BLaER1 treated with 17β-estradiol and CSF1 and Interleukin-3, amounts not matched to agents 10 nM and 100 nM (cell line): Measurements from ENCODE around the gene ZP1.

Source experiments
- H3K27ac ChIP-seq, 11 experiments: shearing (Covaris generic); formaldehyde crosslinking; 2 replicates each; pipeline ENCODE4 v1.8.1; 2022
- H3K27me3 ChIP-seq, 11 experiments: shearing (Covaris generic); formaldehyde crosslinking; 2 replicates each; pipeline ENCODE4 v1.8.1; 2022
- H3K36me3 ChIP-seq, 11 experiments: shearing (Covaris generic); formaldehyde crosslinking; 2 replicates each; pipeline ENCODE4 v1.8.1; 2022
- H3K4me1 ChIP-seq, 10 experiments: shearing (Covaris generic); formaldehyde crosslinking; 2 replicates each; pipeline ENCODE4 v1.8.1; 2022
- H3K4me2 ChIP-seq, 11 experiments: shearing (Covaris generic); formaldehyde crosslinking; 2 replicates each; pipeline ENCODE4 v1.8.1; 2022
- H3K4me3 ChIP-seq, 10 experiments: shearing (Covaris generic); formaldehyde crosslinking; 2 replicates each; pipeline ENCODE4 v1.8.1; 2022
- H3K9ac ChIP-seq, 11 experiments: shearing (Covaris generic); formaldehyde crosslinking; 2 replicates each; pipeline ENCODE4 v1.8.1; 2022
- H3K9me3 ChIP-seq, 11 experiments: shearing (Covaris generic); formaldehyde crosslinking; replicated peaks in 1 of 11; 2 replicates each; pipeline ENCODE4 v1.8.1; 2022
- H4K20me1 ChIP-seq, 11 experiments: shearing (Covaris generic); formaldehyde crosslinking; 2 replicates each; pipeline ENCODE4 v1.8.1; 2022
- Cebpa-rat ChIP-seq, 11 experiments: shearing (Covaris generic); IDR thresholded peaks; 2 replicates each; pipeline ENCODE4 v1.8.1; 2022

Gene ZP1

DNA sequence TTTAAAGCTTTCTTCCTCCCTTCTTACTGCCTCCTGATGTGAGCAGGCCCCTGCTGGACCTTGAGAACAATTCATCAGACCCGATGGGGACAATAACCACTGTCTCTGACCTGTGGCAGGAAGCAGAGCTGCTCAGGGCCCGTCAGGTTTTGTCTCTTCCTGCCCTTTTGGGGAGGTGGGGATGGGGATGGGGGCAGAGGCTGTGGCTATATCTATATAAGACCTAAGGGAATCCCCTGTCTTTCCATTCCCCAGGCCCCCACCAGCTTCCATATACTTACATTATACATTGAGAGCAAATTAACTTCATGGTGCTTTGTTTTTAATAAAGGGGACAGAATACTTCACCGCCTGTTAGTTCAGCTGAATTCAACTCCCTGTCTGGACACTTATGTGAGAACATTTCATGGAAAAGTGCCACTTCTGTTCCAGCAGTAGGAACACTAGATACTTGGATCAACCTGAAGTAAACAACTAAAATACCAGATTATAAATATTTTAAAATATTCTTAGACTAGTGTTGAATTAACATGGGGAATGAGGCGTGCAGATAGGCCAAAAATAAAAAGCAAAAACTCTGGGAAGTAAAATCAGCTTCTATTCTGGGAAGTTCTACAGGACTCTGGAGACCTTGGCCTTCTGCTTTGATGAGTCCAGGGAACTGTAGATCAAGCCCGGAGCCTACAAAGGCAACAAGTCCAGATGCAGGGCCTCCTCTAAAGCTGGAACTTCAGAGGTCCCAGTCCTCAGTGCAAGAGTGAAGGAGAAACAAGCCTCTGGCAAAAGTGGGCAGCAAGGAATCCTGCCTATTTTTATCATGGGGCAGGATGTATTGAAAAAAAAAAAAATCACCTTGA, 11.1 kb downstream of the ZP1 start:
- Histone ChIP-seq H3K9ac (no peak overlapping the region), H4K20me1 (peaks cover 0 to 7% (median 0%) of the 10 kb centered on the region in 11 experiments; a peak in 3 of 22 replicates), H3K27me3 (no peaks in the 10 kb centered on the region), H3K36me3 (peaks cover 13 to 70% (median 33%) of the 10 kb centered on the region in 11 experiments), H3K4me1 (peaks cover 2 to 14% (median 10%) of the 10 kb centered on the region in 10 experiments), H3K9me3 (no peaks in the 10 kb centered on the region), H3K27ac (no peak overlapping the region), H3K4me3 (no peak overlapping the region), H3K4me2 (no peak overlapping the region)
- no peak for TF ChIP-seq Cebpa-rat (IDR thresholded peaks at IDR 0.05)

DNA sequence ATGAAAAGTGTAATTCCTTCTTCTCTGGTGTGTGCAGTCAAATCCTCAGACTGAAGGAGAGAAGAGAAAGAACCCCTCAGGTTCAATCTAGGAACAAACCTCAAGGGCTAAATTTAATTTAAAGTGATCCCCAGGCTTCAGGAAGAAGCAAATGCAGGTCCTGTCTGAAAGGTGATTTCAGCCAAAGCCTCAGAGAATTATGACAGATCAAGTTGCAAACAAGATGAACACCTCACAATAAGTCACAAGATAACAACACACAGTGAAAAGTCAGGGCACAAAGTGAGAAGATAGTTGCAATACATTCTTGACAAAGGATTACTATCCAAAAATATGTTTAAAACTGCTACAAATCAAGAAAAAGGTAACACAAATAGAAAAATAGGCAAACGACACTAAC, 11.8 kb downstream of the ZP1 start:
- Histone ChIP-seq H3K4me3 (no peak overlapping the region), H3K4me1 (peaks cover 0 to 12% (median 6%) of the 10 kb centered on the region in 10 experiments; a peak in 9 of 20 replicates), H4K20me1 (peaks cover 0 to 7% (median 0%) of the 10 kb centered on the region in 11 experiments; a peak in 3 of 22 replicates), H3K9ac (no peak overlapping the region), H3K4me2 (no peak overlapping the region), H3K9me3 (no peaks in the 10 kb centered on the region), H3K27me3 (no peaks in the 10 kb centered on the region), H3K27ac (no peak overlapping the region), H3K36me3 (peaks cover 13 to 70% (median 33%) of the 10 kb centered on the region in 11 experiments)
- TF ChIP-seq Cebpa-rat (IDR thresholded peaks at IDR 0.05), result no peak

DNA sequence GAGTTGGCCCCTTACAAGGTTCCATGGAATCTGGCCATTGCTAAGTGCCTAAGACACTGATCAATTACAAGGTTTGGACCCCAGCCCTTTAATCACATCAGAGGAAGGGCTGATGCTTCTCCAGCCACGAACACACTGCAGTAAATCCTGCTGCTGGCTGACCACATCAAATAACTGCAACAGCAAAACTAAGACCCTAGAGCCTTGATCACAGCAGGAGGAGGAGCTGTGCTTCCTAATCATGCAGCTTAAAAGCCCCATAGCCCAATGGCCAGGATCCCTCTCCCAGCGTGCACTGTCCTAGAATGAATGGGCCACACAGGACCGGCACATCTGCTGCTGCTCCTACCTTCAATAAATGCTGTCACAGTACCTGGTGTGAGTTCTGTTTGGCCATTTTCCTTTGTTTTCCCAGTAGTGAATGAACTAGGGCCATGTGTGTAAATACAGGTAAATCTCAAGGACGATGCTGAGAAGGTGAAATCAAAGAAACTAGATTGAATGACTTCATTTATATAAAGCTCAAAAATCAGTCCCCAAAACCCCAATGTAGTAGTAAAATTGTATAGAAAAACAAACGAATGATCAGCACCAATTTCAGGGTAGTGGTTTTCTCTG, 12.7 kb downstream of the ZP1 start:
- Histone ChIP-seq H4K20me1 (peaks cover 0 to 7% (median 0%) of the 10 kb centered on the region in 11 experiments; a peak in 3 of 22 replicates), H3K4me2 (peak overlapping the region in 2 of 11 experiments; percentile 16 to 38; a peak in 3 of 22 replicates), H3K36me3 (peaks cover 13 to 62% (median 33%) of the 10 kb centered on the region in 11 experiments), H3K27ac (no peak overlapping the region), H3K4me3 (no peak overlapping the region), H3K4me1 (peaks cover 0 to 12% (median 6%) of the 10 kb centered on the region in 10 experiments; a peak in 8 of 20 replicates), H3K9ac (0 out of 22 replicates have a peak overlapping the region, but pooled peaks of 1 of the 11 experiments have one; percentile 26), H3K27me3 (no peaks in the 10 kb centered on the region), H3K9me3 (no peaks in the 10 kb centered on the region)
- no peak for TF ChIP-seq Cebpa-rat (IDR thresholded peaks at IDR 0.05)

GRCh38 chr11:60880643-60881282, 13.4 kb downstream of the ZP1 start:
- Histone ChIP-seq H3K4me2 (no peak overlapping the region), H3K4me3 (no peak overlapping the region), H3K27me3 (no peaks in the 10 kb centered on the region), H3K27ac (no peak overlapping the region), H3K9me3 (no peaks in the 10 kb centered on the region), H3K9ac (peak overlapping the region in 1 of 11 experiments; percentile 17; a peak in 1 of 22 replicates), H3K36me3 (peaks cover 13 to 57% (median 33%) of the 10 kb centered on the region in 11 experiments), H4K20me1 (peaks cover 0 to 7% (median 0%) of the 10 kb centered on the region in 11 experiments; a peak in 3 of 22 replicates), H3K4me1 (peaks cover 0 to 12% (median 6%) of the 10 kb centered on the region in 10 experiments; a peak in 8 of 20 replicates)
- TF ChIP-seq Cebpa-rat (IDR thresholded peaks at IDR 0.05), result no peak

DNA sequence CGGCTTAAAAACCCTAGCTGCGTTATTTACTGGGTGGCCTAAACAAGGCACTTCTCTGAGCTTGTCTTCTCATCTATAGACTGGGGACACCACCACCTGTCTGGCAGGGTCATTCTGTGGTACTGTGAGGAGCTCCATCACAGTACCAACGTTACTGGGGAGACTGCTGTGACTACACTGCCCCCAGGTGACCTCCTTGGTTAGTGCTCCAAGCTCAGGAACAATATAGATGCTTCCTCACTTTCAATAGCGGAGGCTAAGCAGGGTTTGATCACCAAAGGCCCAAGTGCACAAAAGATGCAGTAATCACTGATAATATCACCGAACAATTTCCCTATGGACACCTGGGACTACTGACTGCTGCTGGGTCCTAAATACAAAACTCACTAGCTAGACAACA, 20.2 kb downstream of the ZP1 start:
- H3K9ac ChIP-seq, result no peak overlapping the region
- H3K4me1 ChIP-seq, result peaks cover 0 to 8% (median 0%) of the 10 kb centered on the region in 10 experiments; a peak in 3 of 20 replicates
- no peak for TF ChIP-seq Cebpa-rat (IDR thresholded peaks at IDR 0.05)
- H3K4me3 ChIP-seq, result no peak overlapping the region
- H4K20me1 ChIP-seq, result peaks cover 0 to 27% (median 18%) of the 10 kb centered on the region in 11 experiments; a peak in 12 of 22 replicates
- no peaks in the 10 kb centered on the region for H3K27me3 ChIP-seq
- no peak overlapping the region for H3K4me2 ChIP-seq
- peaks cover 19 to 40% (median 31%) of the 10 kb centered on the region in 11 experiments; a peak in 20 of 22 replicates for H3K36me3 ChIP-seq
- no peak overlapping the region for H3K27ac ChIP-seq
- H3K9me3 ChIP-seq, result no peaks in the 10 kb centered on the region

DNA sequence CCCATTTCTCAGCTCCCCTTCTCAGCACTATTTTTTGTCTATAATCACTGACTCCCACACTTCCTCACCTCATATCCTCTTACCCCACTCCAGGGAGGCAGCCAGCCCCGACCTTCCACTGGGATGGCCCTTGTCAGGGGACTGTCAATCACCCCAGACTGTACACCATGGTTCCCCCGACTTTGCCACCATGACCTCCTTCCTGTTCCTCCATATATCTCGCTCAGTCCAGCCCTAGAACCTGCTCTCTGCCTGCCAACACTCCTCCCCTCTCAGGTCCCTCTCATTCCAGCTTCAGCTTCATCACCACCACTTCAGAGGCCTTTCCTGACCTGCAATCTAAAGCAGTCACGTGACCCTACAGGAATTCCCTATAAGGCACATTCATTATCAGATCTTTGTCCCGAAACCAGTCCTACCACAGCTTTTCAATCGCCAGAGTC, 22.5 kb downstream of the ZP1 start:
- H3K4me3 ChIP-seq, result no peak overlapping the region
- no peak overlapping the region for H3K4me2 ChIP-seq
- no peak overlapping the region for H3K27ac ChIP-seq
- no peak overlapping the region for H3K9ac ChIP-seq
- peaks cover 0 to 49% (median 24%) of the 10 kb centered on the region in 11 experiments; a peak in 12 of 22 replicates for H4K20me1 ChIP-seq
- peaks cover 0 to 7% (median 0%) of the 10 kb centered on the region in 10 experiments; a peak in 3 of 20 replicates for H3K4me1 ChIP-seq
- no peaks in the 10 kb centered on the region for H3K27me3 ChIP-seq
- peaks cover 34 to 63% (median 54%) of the 10 kb centered on the region in 11 experiments for H3K36me3 ChIP-seq
- TF ChIP-seq Cebpa-rat (IDR thresholded peaks at IDR 0.05), result no peak
- H3K9me3 ChIP-seq, result no peaks in the 10 kb centered on the region

- TF ChIP-seq Cebpa-rat (IDR thresholded peaks at IDR 0.05), result no peak
Measured at GRCh38 chr11:60890696-60891095, 23.4 kb downstream of the ZP1 start.

DNA sequence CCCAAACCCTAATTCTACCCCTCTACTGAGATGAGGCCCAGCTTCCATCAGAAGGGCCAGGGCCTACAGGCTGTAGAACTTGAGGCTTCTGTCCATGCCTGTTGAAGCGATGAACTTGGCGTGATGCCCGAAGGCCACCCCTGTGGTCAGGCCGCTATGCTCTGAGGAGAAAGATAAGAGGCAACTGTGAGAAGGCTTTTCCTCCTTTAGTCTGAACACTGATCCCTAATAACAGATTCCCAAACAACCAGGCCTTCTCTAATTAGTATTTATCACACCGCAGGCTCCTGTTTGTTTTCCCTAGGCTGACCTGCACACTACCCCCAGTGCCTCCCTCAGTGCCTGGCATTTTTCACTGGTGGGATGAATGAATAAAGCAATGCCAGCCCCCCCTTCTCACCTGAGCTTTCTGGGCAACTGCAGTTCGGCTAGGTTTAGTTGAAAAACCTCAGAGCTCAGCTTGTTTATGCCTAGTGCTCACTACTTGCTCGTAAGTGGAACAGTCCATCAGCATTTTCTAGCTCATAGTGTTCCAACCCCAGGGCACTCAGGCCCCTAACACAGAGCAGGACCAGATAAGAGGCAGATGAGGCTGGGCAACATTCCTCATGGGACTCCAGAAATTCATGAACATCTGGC, 23.9 kb downstream of the ZP1 start:
- H3K27me3 ChIP-seq, result no peaks in the 10 kb centered on the region
- H3K4me2 ChIP-seq, result no peak overlapping the region
- no peak overlapping the region for H3K27ac ChIP-seq
- H3K36me3 ChIP-seq, result peaks cover 47 to 76% (median 67%) of the 10 kb centered on the region in 11 experiments
- H3K4me3 ChIP-seq, result no peak overlapping the region
- H4K20me1 ChIP-seq, result peaks cover 0 to 60% (median 24%) of the 10 kb centered on the region in 11 experiments; a peak in 13 of 22 replicates
- peak overlapping the region in 3 of 11 experiments; percentile 5 to 50 (median 18); a peak in 2 of 22 replicates for H3K9ac ChIP-seq
- no peaks in the 10 kb centered on the region for H3K9me3 ChIP-seq
- H3K4me1 ChIP-seq, result peaks cover 0 to 18% (median 0%) of the 10 kb centered on the region in 10 experiments; a peak in 5 of 20 replicates
- no peak for TF ChIP-seq Cebpa-rat (IDR thresholded peaks at IDR 0.05)

More at GRCh38 chr11:60890696-60891095, 23.4 kb downstream of the ZP1 start:
- Histone ChIP-seq H3K9ac (no peak overlapping the region), H4K20me1 (peaks cover 0 to 55% (median 24%) of the 10 kb centered on the region in 11 experiments; a peak in 12 of 22 replicates), H3K4me2 (no peak overlapping the region), H3K27me3 (no peaks in the 10 kb centered on the region), H3K27ac (no peak overlapping the region), H3K9me3 (no peaks in the 10 kb centered on the region), H3K4me3 (no peak overlapping the region), H3K4me1 (peaks cover 0 to 12% (median 0%) of the 10 kb centered on the region in 10 experiments; a peak in 5 of 20 replicates), H3K36me3 (peaks cover 42 to 71% (median 62%) of the 10 kb centered on the region in 11 experiments)
